Natural killer cell (primary cell): Measurements from ENCODE around the gene UPK3A. TPM values are rescaled to one million over a fixed set of nuclear protein-coding genes. Genes with fewer than 3 reads are reported as not detected.

Experiments used
- ATAC-seq, 3 donors: fragments of 150-1000 bp in 2 of 3; fragments of 200-7000 bp in 1 of 3; cut with Tn5 transposase; 1 replicate in 1 of 3; 2 replicates in 2 of 3; pipeline ENCODE4 v1.10.0; 2021; ENCODE audit warnings: mild to moderate bottlenecking in 2 of 3, moderate library complexity in 2 of 3
- DNase-seq, 2 donors: peaks; one replicate each; pipeline versions ENCODE4 v3.0.0 to v3.0.0-alpha.2; 2013 to 2021; ENCODE audit warnings: mixed read lengths in 1 of 2
- H3K27ac ChIP-seq: one replicate; pipeline ENCODE4 v1.5.1; 2013; ENCODE audit warnings: mild to moderate bottlenecking, low read length
- H3K27me3 ChIP-seq: one replicate; pipeline ENCODE4 v1.6.1; 2013; ENCODE audit warnings: low read length; ENCODE audit not compliant: control insufficient read depth, insufficient read depth
- H3K36me3 ChIP-seq: one replicate; pipeline ENCODE4 v1.6.1; 2013; ENCODE audit warnings: low read length; ENCODE audit not compliant: control insufficient read depth, insufficient read depth
- H3K4me1 ChIP-seq: one replicate; pipeline ENCODE4 v1.6.1; 2013; ENCODE audit warnings: low read length; ENCODE audit not compliant: control insufficient read depth, insufficient read depth
- H3K4me3 ChIP-seq: one replicate; pipeline ENCODE4 v1.5.1; 2013; ENCODE audit warnings: low read length
- H3K9me3 ChIP-seq: one replicate; pipeline ENCODE4 v1.6.1; 2013; ENCODE audit warnings: low read length; ENCODE audit not compliant: control insufficient read depth, insufficient read depth
- H3K27ac Mint-ChIP-seq, 2 donors: one replicate each; pipeline ENCODE4 v1.8.0; 2022; ENCODE audit warnings: mild to moderate bottlenecking in 2 of 2, mixed read lengths in 2 of 2, moderate library complexity in 1 of 2
- H3K27me3 Mint-ChIP-seq, 2 donors: one replicate each; pipeline ENCODE4 v1.8.0; 2022; ENCODE audit warnings: low read depth in 2 of 2, mixed read lengths in 2 of 2
- H3K36me3 Mint-ChIP-seq: one replicate; pipeline ENCODE4 v1.8.0; 2022; ENCODE audit warnings: mixed read lengths
- H3K4me1 Mint-ChIP-seq, 2 donors: one replicate each; pipeline ENCODE4 v1.8.0; 2022; ENCODE audit warnings: mixed read lengths in 2 of 2
- H3K4me3 Mint-ChIP-seq: one replicate; pipeline ENCODE4 v1.8.0; 2022; ENCODE audit warnings: mild to moderate bottlenecking, moderate library complexity, mixed read lengths
- H3K9me3 Mint-ChIP-seq, 2 donors: one replicate each; pipeline ENCODE4 v1.8.0; 2022; ENCODE audit warnings: mixed read lengths in 2 of 2
- CTCF ChIP-seq: fragments of 200-600 bp; IDR thresholded peaks from one replicate; pipeline ENCODE4 v1.8.0; 2022; ENCODE audit warnings: antibody characterized with exemption
- WGBS: methylation state at CpG from one replicate; pipeline ENCODE4 v1.1.7; 2013; ENCODE audit warnings: missing lambda C conversion rate; ENCODE audit not compliant: insufficient coverage; 5-methylcytosine and 5-hydroxymethylcytosine counted together
- intact Hi-C: fragments of 100-400 bp; cut with micrococcal nuclease; formaldehyde crosslinking; loops from one replicate; pipeline ENCODE4 v1.14.2; 2022
- total RNA-seq, 4 donors: library from RNA; stranded (reverse); fragments of 120-200 nt in 1 of 4; gene quantifications; one replicate each; pipeline versions ENCODE4 v1.2.3 to v1.2.4, GENCODE V29; 2013 to 2022

The UPK3A gene
- total RNA-seq, 3 donors from 2014 or later (not counting 1 experiment from before 2014, with no cell fraction given) = 0.49 TPM; not detected in 2

- 88% methylated on average over 6 of the region's 9 CpGs for WGBS
- no peak overlapping the region for H3K27ac ChIP-seq
- H3K4me1 Mint-ChIP-seq = peaks cover 24 to 33% of the 10 kb centered on the region in 2 donors
Measured at GRCh38 chr22:45320357-45320976, 35.7 kb downstream of the UPK3A start.

GRCh38 chr22:45321827-45322226 lies 37.1 kb downstream of the UPK3A start:
- DNase-seq (no peak), ATAC-seq (no peak)
- H3K27ac ChIP-seq = no peak overlapping the region
- intact Hi-C loops = no loop called here
- peaks cover 31% of the 10 kb centered on the region for H3K4me1 ChIP-seq
- no peaks in the 10 kb centered on the region for H3K27me3 ChIP-seq
- no peaks in the 10 kb centered on the region for H3K9me3 ChIP-seq
- Mint-ChIP-seq H3K4me3 (no peak overlapping the region), H3K4me1 (peaks cover 24 to 33% of the 10 kb centered on the region in 2 donors), H3K27me3 (no peaks in the 10 kb centered on the region), H3K27ac (no peak overlapping the region), H3K9me3 (no peaks in the 10 kb centered on the region), H3K36me3 (no peaks in the 10 kb centered on the region)
- H3K4me3 ChIP-seq = no peak overlapping the region
- no peak for TF ChIP-seq CTCF
- 84% methylated on average over 12 of the region's 12 CpGs for WGBS
- peaks cover 28% of the 10 kb centered on the region for H3K36me3 ChIP-seq

More at GRCh38 chr22:45320357-45320976, 35.7 kb downstream of the UPK3A start:
- no peak for TF ChIP-seq CTCF
- ATAC-seq = no peak
- no peak overlapping the region for H3K4me3 Mint-ChIP-seq
- intact Hi-C loops = no loop called here
- no peaks in the 10 kb centered on the region for H3K9me3 Mint-ChIP-seq
- Histone ChIP-seq H3K4me3 (no peak overlapping the region), H3K27me3 (no peaks in the 10 kb centered on the region), H3K9me3 (no peaks in the 10 kb centered on the region), H3K36me3 (peaks cover 27% of the 10 kb centered on the region), H3K4me1 (peaks cover 31% of the 10 kb centered on the region)
- H3K36me3 Mint-ChIP-seq = no peaks in the 10 kb centered on the region
- peak in 1 of 2 donors; percentile 31 for DNase-seq
- H3K27me3 Mint-ChIP-seq = no peaks in the 10 kb centered on the region
- H3K27ac Mint-ChIP-seq = peak overlapping the region; percentile 98 to 100

- Histone ChIP-seq H3K4me1 (peaks cover 21% of the 10 kb centered on the region), H3K27ac (no peak overlapping the region), H3K27me3 (no peaks in the 10 kb centered on the region), H3K36me3 (peaks cover 30% of the 10 kb centered on the region), H3K4me3 (no peak overlapping the region), H3K9me3 (no peaks in the 10 kb centered on the region)
- peaks cover 21 to 28% of the 10 kb centered on the region in 2 donors for H3K4me1 Mint-ChIP-seq
- 97% methylated on average over 24 of the region's 24 CpGs for WGBS
- no peak for ATAC-seq
- H3K9me3 Mint-ChIP-seq = no peaks in the 10 kb centered on the region
- no peaks in the 10 kb centered on the region for H3K27me3 Mint-ChIP-seq
- no peaks in the 10 kb centered on the region for H3K36me3 Mint-ChIP-seq
- H3K4me3 Mint-ChIP-seq = no peak overlapping the region
- no peak for TF ChIP-seq CTCF
- no peak overlapping the region for H3K27ac Mint-ChIP-seq
- intact Hi-C loops = no loop called here
- no peak for DNase-seq
Measured at GRCh38 chr22:45322873-45323525, 38.2 kb downstream of the UPK3A start.
